ENCODE results near the gene WFDC6.

The WFDC6 gene

DNA sequence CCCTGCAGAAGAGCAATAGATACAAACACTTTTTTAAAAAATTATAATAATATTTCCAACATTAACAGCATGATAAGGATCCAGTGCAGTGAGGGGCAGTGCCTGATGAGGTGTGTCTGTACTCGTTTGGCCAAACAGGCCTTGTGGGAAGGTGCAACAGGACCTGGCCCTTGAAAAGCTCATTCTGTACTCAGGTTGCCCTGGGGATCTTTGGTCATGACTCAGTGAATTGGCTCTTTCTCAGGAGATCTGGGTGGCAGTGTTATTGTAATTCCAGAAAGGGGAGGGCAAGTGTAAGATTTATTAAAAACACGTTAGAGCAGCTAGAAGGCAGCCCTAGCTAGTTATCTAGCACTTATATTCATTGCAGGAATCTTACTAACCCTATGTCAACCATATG is 21.0 kb downstream of the WFDC6 start:
- in situ Hi-C loops (cut with MboI; ENCODE audit: low sequenced_read_pairs), result no loop called here

DNA sequence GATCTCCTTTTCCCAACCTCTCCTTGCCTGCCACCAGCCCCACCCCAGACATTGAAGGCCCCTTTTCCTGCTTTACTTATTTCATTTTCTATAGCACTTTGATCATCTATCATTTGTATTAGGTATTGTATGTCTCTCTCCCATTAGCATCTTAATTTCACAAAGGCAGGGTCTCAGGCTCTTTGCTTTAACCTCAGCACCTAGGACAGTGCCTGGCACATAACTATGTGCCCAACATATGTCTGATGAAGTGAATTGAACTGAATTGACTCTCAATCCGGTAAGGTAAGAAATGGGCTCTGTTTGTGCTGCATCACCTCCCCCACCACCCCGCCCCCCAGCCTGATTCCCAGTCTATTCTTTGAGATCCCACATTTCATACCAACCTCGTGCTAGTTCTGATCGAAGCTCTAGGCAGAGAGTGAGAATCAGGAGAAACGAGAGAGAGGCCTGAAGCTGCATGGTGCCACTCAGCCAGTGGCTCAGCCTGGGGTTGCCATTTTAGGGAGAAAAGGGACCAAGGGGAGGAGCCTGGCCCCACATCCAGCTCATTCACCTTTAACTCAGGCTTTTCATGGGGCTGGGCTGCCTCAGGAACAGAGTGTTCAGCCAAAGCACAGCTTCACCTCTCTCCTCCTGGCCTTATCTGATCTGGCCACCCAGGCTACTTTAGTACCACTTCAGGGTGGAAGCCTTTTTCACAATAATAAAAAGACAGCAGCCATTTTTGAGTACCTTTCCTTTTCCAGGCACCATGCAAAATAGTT is 24.0 kb downstream of the WFDC6 start, which contains the start of gene SPINT3:
Gene SPINT3 (minus strand): TSS at position 476 of the 767 bp plus-strand sequence. CDS start 14 bp downstream, at position 462.
- in situ Hi-C loops (cut with MboI; ENCODE audit: low sequenced_read_pairs), result no loop called here

DNA sequence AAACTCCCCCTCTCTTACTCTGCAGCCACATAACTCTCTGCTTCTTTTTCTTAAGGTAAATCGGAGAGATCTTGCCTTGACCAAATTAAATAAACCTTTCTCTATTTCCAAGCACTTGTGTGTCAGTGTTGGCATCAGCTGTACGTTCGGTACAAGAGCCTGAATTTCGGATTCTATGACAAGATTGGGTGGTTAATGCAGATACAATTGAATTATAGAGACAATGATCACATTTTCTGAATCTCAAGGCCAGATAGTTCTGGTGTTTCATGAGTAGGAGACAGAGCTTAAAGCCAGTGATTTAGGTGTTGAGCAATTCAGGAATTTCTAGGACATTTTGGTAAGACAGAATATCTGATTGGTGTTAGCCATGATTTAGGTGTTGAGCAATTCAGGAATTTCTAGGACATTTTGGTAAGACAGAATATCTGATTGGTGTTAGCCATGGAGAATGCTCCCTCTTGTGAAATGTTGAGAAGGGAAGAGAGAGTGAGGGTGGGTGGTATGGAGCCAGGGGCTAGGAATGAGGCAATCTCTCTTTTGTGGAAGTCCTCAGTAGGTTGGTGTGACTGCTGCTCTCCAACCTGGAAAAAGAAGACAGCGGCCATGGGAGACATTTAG is 28.9 kb downstream of the WFDC6 start:
- in situ Hi-C loops (cut with MboI; ENCODE audit: low sequenced_read_pairs), result no loop called here

DNA sequence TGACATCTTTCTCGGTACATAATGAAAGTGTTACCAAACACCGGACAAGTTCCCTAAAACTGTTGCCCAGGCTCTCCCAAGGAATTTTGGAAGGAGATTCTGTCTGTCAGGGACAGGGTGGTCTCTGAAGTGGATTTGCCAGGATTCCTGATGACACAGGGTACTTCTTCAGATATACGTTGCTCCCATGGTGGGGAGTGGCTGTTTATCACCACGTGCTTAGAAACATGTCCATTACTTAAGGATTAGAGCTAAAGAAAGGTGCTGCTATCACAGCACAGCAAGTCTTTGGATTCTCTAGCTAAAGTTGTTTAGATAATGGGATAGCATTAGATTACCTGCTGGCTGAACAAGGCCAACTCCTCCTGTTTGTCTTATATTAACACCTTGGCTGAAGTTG is 30.2 kb downstream of the WFDC6 start:
- in situ Hi-C loops (cut with MboI; ENCODE audit: low sequenced_read_pairs), result no loop called here

DNA sequence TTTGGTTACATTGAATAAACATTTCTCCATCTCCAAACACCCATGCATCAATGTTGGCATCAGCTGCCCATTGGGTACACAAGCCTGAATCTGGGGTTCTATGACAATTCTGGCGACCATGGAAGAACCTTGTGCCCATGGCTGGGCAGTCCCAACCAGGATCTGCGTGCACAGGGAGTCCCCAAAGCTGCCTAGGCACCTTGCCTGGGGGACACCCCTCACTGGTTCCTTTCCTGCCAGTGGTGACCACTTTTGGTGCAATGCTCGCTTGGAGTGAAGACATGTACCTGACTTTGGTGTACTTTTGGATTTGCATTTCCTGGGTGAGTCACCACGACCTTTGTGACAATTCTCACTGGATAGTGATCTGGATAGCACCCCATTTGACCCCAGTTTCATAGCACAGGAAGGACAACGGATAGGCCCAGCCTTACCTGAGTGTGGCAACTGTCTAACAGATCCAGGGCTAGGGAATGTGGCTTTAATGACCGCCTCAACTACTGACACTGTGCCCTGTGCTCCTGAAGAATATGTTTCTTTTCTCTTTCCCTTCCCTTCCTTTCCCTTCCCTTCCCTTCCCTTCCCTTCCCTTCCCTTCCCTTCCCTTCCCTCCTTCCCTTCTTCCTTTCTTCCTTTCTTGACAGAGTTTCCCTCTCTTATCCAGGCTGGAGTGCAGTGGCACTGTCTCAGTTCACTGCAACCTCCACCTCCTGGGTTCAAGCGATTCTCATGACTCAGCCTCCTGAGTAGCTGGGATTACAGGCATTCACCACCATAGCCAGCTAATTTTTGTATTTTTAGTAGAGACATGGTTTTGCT is 31.0 kb downstream of the WFDC6 start:
- in situ Hi-C loops (cut with MboI; ENCODE audit: low sequenced_read_pairs), result no loop called here

DNA sequence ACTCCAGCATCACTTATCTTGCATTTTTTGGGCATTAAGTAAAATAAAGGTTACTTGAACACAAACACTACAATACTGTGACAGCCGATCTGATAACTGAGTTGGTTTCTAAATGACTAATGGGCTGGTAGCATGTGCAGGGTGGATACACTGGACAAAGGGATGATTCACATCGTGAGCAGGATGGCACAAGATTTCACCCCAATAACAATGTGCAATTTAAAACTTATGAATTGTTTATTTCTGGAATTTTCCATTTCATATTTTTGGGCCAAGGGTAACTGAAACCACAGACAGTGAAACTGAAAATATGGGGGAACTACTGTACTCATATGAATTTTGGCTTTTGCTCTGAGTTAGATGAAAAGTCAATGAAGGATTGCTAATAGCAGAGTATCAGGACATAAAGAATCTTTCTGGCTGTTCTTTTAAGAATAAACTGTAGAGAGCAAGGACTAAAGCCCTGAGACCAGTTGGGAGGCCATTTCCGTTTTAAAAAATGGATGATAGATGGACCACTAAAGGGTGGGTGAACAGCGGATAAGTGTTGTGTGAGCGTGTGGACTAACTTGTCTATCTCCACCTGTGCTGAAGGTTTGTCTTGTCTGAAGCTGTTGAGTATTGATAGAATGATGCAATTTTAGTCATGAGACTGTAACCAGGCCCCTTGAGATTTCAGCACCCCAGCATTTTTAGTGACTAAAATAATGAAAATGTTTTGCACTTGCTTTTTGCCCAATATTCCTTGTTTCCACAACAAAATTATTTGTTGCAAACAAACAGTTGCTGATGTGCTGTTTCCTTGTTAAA is 32.1 kb downstream of the WFDC6 start:
- in situ Hi-C loops (cut with MboI; ENCODE audit: low sequenced_read_pairs), result no loop called here

DNA sequence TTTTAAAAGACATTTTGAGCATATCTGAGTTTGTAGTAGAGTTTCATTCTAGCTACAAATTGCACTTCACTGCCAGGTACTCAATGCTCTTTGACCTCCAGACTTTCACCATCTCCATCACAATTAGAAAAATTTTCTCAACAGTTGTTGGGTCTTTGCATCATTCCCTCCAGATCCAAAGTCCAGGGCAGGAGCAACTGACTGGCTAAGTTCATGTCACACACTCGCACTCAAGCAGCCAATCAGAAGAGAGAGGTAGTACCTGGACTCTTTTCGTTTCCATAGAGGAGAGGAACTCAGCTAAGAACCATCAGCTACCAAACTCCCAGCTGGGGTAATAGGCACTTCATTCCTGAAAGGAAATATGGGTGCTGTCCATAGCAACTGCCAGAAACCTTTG is 32.9 kb downstream of the WFDC6 start:
- in situ Hi-C loops (cut with MboI; ENCODE audit: low sequenced_read_pairs), result no loop called here

DNA sequence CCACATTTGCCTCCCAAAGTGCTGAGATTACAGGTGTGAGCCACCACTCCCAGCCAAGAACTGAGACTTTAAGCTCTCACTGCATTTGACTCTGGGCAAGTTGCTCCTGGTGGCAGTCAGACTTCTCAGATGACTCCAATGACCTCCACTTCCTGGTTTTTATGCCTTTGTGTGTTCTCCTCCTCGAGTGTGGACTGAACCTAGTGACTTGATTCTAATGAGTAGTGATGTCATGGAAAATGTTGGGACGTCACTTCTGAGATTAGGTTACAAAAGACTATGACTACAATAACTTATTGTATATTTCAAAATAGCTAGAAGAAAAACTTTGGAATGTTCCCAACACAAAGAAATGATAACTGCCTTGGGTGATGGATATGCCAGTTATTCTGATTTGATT is 35.9 kb downstream of the WFDC6 start:
- in situ Hi-C loops (cut with MboI; ENCODE audit: low sequenced_read_pairs), result no loop called here

DNA sequence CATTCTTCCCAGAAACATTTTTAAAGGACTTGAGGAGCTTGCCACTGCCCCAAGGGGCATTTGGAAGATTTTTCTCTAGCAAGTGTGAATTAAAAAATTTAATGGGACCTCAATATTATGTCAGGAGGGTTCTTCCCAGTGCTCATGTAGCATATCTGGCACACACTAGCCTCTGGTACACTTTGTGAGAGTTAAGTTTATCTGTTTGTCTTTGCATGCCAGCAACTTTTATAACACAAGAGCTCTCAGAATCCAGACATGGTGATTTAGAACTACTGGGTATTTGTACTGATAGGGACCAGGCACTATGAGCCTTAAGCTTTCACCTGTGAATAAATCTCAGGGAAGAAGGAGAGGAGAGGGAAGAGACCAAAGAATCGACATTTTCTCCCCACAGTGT is 36.7 kb downstream of the WFDC6 start:
- in situ Hi-C loops (cut with MboI; ENCODE audit: low sequenced_read_pairs), result no loop called here

DNA sequence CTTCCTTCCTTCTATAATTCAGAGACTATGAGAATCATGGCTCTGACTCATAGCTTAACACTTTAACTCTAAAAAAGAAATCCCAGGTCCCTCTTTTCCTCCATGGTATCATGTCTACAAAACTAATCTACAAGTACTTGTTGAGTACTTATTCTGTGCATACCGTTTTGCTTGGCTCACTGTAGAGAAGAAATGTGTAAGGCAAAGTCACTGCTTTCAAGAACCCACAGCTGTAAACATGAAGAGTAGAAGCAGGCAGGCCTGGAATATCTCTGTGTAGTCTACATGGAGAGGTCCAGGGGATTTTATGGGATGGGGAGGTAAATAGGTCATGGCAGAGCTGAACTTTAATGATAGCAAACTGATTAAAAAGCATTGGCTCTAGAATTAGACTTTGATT is 37.7 kb downstream of the WFDC6 start:
- in situ Hi-C loops (cut with MboI; ENCODE audit: low sequenced_read_pairs), result no loop called here

DNA sequence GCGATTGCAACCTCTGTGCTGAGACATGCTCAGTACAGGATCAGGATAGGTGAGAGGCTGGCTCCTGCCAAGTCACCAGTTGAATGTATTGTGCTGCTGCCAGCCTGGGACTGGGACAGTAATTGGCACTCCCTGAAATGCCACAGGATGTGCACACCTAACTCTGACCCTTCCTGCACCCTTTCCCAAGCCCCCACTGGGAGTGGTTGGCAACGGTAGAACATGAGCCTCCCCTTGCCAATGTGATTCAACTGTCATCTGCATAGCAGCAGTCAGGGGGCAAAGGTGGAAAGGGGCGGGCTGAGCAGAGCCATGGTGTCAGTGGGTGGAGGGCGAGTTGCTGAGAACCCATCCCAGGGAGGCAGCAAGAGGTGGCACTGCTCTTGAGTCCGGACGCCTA is 39.3 kb downstream of the WFDC6 start:
- in situ Hi-C loops (cut with MboI; ENCODE audit: low sequenced_read_pairs), result no loop called here

DNA sequence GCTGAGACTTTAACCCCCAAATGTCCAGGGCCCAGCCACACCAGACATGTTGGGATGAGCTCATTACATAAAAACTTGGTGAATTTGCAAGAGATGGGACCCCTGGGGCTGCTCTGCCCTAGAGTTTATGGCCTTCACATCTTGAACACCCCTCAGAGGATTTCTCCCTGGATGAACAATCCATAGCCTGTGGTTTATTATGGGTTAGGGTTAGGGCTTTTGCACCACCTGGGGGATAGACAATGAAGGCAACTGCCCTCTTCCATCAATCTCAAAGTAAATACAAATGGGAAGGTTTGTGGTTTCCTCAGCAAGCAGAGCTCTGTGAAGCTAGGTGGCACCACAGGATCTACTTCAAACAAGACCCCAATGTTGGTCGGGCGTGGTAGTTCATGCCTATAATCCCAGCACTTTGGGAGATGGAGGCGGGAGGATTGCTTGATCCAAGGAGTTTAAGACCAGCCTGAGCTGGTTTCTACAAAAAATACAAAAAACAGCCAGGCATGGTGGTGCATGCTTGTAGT is 41.2 kb downstream of the WFDC6 start:
- in situ Hi-C loops (cut with MboI; ENCODE audit: low sequenced_read_pairs), result no loop called here

DNA sequence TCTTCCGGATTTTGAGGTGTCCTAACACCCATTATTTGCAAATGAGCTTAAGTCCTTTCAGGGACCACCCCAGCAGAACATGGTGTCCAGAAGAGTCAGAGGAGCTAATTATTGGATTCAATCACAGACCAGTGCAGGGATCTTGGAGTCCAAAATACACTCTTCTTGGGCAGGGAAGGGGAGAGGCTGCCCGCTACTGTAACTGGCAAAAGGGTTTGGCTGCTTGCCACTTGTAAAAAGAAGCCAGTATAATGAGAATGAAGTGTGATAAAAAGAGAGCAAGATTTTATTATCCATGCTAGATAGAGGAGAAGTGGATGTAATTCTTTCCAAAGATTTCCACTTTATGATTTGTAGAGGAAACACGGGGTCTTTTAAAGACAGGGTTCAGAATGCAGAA is 43.1 kb downstream of the WFDC6 start:
- in situ Hi-C loops (cut with MboI; ENCODE audit: low sequenced_read_pairs), result no loop called here

DNA sequence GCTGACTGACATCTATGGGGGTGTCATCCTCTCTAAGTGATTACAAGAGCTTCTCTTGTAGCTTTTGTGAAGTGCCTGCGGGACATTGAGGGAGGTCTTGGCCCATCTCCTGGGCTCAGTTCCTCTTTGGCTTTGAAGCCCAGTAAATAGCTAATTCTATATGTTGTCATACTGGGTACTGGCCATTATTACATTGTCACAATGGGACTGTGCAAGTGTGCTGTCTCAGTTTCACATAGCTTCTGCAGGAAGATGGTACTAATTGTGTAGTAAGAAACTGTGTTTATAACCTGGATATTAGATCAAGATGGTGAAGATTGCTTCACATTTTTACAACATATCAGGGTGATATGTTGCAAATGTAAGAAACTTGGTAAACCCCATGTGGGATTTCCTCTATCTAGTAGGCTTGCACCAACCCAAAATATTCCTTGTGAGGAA is 43.8 kb downstream of the WFDC6 start:
- in situ Hi-C loops (cut with MboI; ENCODE audit: low sequenced_read_pairs), result no loop called here

DNA sequence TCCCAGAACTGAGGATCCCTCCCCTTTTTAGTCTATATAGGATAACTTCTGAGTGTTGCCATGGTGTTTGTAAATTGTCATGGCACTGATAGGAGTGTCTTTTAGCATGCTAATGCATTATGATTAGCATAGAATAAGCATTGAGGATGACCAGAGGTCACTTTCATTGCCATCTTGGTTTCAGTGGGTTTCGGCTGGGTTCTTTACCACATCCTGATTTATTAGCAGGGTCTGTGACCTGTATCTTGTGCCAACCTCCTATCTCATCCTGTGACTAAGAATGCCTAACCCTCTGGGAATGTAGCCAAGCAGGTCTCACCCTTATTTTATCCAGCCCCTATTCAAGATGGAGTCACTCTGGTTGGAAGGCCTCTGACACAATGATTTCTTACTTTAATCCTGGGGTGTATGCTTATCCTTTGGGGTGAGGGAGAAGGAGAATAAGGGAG is 50.2 kb downstream of the WFDC6 start:
- in situ Hi-C loops (cut with MboI; ENCODE audit: low sequenced_read_pairs), result no loop called here

DNA sequence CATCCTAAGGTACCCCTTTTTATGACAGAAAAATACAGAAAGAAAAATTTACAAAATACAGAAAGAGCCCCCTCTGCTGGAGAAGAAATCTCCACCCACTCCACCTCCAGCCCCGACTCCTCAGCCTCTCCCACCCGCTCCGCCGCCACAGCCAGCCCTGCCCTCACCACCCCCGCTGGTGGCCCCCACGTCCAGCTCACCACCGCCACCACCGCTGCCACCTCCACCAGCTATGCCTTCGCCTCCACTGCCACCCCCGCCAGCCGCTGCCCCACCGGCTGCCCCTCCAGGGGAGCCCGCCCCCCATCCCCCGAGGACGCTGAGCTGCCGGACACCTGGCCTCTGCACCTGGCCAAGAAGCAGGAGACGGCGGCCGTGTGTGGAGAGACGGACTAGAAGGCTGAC is 52.0 kb downstream of the WFDC6 start:
- in situ Hi-C loops (cut with MboI; ENCODE audit: low sequenced_read_pairs), result no loop called here

DNA sequence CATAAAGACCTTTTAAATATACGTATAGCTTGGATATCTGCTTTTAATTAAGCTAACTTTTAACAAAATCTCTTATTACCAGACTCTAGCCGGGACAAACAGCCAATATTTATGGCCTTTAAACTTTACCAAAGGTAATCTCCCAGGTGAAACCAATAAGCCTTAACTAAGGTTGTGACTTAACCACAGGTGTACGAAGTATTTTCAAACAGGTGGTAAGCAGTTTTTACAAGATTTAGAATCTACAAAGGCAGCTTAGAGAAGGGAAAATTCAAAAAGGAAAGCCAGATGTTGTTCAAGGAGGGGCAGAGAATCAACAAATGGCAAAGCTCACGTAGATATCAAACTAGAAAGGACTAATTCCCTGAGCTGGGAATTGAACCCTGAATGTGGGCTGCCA is 53.9 kb downstream of the WFDC6 start:
- in situ Hi-C loops (cut with MboI; ENCODE audit: low sequenced_read_pairs), result no loop called here

DNA sequence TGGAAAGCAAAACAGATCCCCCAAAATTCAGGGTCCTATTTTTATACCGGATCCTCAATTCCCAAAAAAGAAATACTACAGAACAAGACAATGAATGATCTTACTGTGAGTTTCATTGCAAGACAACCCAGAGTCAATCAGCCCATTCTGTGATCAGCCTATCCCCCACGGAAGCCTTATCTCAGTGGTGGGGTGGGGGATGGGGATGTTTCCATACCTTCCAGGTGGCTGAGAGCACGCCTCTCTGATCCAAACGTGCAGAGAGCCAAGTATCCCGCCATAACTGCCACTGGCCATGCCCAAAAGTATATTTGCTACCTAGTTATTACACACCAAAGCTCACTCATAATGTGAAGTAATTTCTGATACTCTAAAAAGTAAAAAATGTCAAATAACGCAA is 54.6 kb downstream of the WFDC6 start:
- in situ Hi-C loops (cut with MboI; ENCODE audit: low sequenced_read_pairs), result no loop called here

All from HL-60/S4 (cell line).